GM23248 (cell line): ENCODE measurements around the gene SH2D1B. TPM values are rescaled to one million over a fixed set of nuclear protein-coding genes. Genes with fewer than 3 reads are reported as not detected.

Experiments used
- DNase-seq: peaks from one replicate; pipeline ENCODE4 v3.0.0-alpha.2; 2015
- H2AFZ ChIP-seq: fragments of 200-600 bp; sonication (generic); 2 replicates; pipeline ENCODE4 v1.6.1; 2016; ENCODE audit warnings: antibody characterized with exemption
- H3F3A ChIP-seq: fragments of 200-600 bp; sonication (generic); 2 replicates; pipeline ENCODE4 v1.6.1; 2016; ENCODE audit warnings: mild to moderate bottlenecking, antibody characterized with exemption, mixed run types; ENCODE audit not compliant: insufficient read depth
- H3K27ac ChIP-seq: fragments of 200-600 bp; sonication (generic); 2 replicates; pipeline ENCODE4 v1.5.1; 2016; ENCODE audit warnings: mild to moderate bottlenecking
- H3K27me3 ChIP-seq: fragments of 200-600 bp; sonication (generic); replicated peaks from 2 replicates; pipeline ENCODE4 v1.6.1; 2016; ENCODE audit warnings: mild to moderate bottlenecking; ENCODE audit not compliant: insufficient read depth
- H3K36me3 ChIP-seq: fragments of 200-600 bp; sonication (generic); 2 replicates; pipeline ENCODE4 v1.6.1; 2016; ENCODE audit warnings: low read depth, mild to moderate bottlenecking
- H3K4me1 ChIP-seq: fragments of 200-600 bp; sonication (generic); 2 replicates; pipeline ENCODE4 v1.6.1; 2016; ENCODE audit warnings: mild to moderate bottlenecking; ENCODE audit not compliant: insufficient read depth
- H3K4me2 ChIP-seq: fragments of 200-600 bp; sonication (generic); one replicate; pipeline ENCODE4 v1.6.1; 2016; ENCODE audit warnings: mild to moderate bottlenecking; ENCODE audit not compliant: unreplicated experiment
- H3K4me3 ChIP-seq: fragments of 200-600 bp; sonication (generic); 2 replicates; pipeline ENCODE4 v1.5.1; 2016; ENCODE audit warnings: mild to moderate bottlenecking
- H3K79me2 ChIP-seq: fragments of 200-600 bp; sonication (generic); 2 replicates; pipeline ENCODE4 v1.6.1; 2016; ENCODE audit warnings: mild to moderate bottlenecking; ENCODE audit not compliant: insufficient read depth
- H3K9ac ChIP-seq: fragments of 200-600 bp; sonication (generic); 2 replicates; pipeline ENCODE4 v1.6.1; 2016; ENCODE audit warnings: mild to moderate bottlenecking
- H3K9me2 ChIP-seq: fragments of 200-600 bp; sonication (generic); 2 replicates; pipeline ENCODE4 v1.6.1; 2016; ENCODE audit warnings: mixed run types, mild to moderate bottlenecking, moderate library complexity; ENCODE audit not compliant: insufficient read depth
- H3K9me3 ChIP-seq: fragments of 200-600 bp; sonication (generic); one replicate; pipeline ENCODE4 v1.6.1; 2017; ENCODE audit warnings: low read depth
- H4K20me1 ChIP-seq: fragments of 200-600 bp; sonication (generic); 2 replicates; pipeline ENCODE4 v1.6.0; 2016; ENCODE audit not compliant: insufficient read depth
- EZH2 ChIP-seq: fragments of 200-600 bp; sonication (generic); IDR thresholded peaks from 2 replicates; pipeline ENCODE4 v1.6.1; 2018; ENCODE audit warnings: antibody characterized with exemption, mild to moderate bottlenecking; ENCODE audit not compliant: insufficient read depth, poor library complexity, severe bottlenecking
- EZH2phosphoT487 ChIP-seq: fragments of 200-600 bp; sonication (generic); IDR thresholded peaks from 2 replicates; pipeline ENCODE4 v1.6.1; 2018; ENCODE audit warnings: antibody characterized with exemption, moderate library complexity, mild to moderate bottlenecking, low read depth; ENCODE audit not compliant: insufficient read depth
- WGBS, 2 experiments: methylation state at CpG; one replicate each; pipeline ENCODE4 v1.1.6; 2015 to 2017; ENCODE audit warnings: low lambda C conversion rate in 2 of 2, low coverage in 1 of 2; ENCODE audit errors: missing lambda C conversion rate in 2 of 2; 5-methylcytosine and 5-hydroxymethylcytosine counted together
- in situ Hi-C: fragments of 300-500 bp; cut with MboI; formaldehyde crosslinking; loops from 2 replicates; pipeline ENCODE4 v1.15.0; 2020
- polyA plus RNA-seq: library from polyadenylated mRNA; unstranded; fragments of >200 nt; fragmentation: Nextera tagmentation; extraction: Ambion mirVana; gene quantifications from 2 replicates; pipeline ENCODE4 v1.2.1, GENCODE V29; 2016
- total RNA-seq: library from RNA; depleted of rRNA; stranded (reverse); fragments of >200 nt; shearing (Covaris generic); gene quantifications from 2 replicates; pipeline ENCODE4 v1.2.3, GENCODE V29; 2014

The SH2D1B gene
- total and polyA plus RNA-seq, 2 experiments from 2014 or later = not detected

DNA sequence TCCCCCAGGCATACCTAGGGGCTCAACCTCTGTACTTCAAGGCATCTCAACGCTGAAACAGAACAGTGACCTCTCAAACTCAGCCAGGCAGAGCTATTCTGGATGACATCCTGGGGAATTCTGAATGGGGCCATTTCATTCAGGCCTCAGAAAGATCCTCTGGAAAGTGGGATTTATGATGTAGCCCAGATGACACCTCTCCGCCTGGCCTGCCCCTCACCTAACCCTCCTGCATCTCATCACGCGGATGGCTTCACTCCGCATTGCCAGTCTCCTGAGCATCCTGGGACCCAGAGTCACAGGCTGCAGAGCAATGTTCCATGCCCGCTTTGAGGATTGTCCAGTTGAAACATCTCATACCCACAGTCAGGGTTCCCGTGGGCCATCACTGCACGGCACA lies 36.5 kb downstream of the SH2D1B start:
- 84% methylated on average over 8 of the region's 8 CpGs for WGBS, 2 experiments
- H3K79me2 ChIP-seq = no peaks in the 10 kb centered on the region
- TF ChIP-seq EZH2phosphoT487 (no peak), EZH2 (no peak)
- H3K36me3 ChIP-seq = no peaks in the 10 kb centered on the region
- no peaks in the 10 kb centered on the region for H3K4me1 ChIP-seq
- H3K4me3 ChIP-seq = no peak overlapping the region
- no peaks in the 10 kb centered on the region for H3F3A ChIP-seq
- no peak overlapping the region for H3K4me2 ChIP-seq
- H3K9me3 ChIP-seq = no peaks in the 10 kb centered on the region
- no peak overlapping the region for H2AFZ ChIP-seq
- no peaks in the 10 kb centered on the region for H4K20me1 ChIP-seq
- no peaks in the 10 kb centered on the region for H3K27me3 ChIP-seq
- no peak overlapping the region for H3K27ac ChIP-seq
- no peak for DNase-seq
- no peak overlapping the region for H3K9ac ChIP-seq
- no peaks in the 10 kb centered on the region for H3K9me2 ChIP-seq
- in situ Hi-C loops = no loop called here

DNA sequence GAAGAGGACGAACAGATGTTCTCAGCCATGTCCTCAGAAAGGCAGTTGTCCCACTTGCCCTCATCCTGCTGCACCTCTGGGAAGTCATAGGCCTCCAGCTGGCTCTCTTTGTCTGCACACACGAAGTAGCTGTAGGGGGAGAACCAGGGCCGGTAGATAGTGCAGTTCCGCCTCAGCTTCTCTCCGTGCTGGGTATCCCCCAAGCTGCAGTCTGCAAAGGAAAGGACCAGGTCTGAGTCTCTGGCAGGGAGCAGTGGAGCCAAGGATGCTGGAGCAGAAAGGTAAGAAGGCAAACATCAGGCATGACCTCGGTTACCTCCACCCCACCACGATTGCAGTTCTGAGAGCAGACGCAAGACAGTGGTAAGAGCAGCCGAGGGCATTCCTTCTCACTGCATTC lies 37.5 kb downstream of the SH2D1B start:
- no peaks in the 10 kb centered on the region for H4K20me1 ChIP-seq
- H2AFZ ChIP-seq = no peak overlapping the region
- no peaks in the 10 kb centered on the region for H3F3A ChIP-seq
- 83 to 90% methylated on average over 9 of the region's 9 CpGs for WGBS, 2 experiments
- no peaks in the 10 kb centered on the region for H3K9me2 ChIP-seq
- H3K27ac ChIP-seq = no peak overlapping the region
- in situ Hi-C loops = loop anchor here (25.0 kb wide), 1 partner anchor 438 kb away; no protein-coding TSS in a partner anchor
- H3K4me2 ChIP-seq = no peak overlapping the region
- no peaks in the 10 kb centered on the region for H3K36me3 ChIP-seq
- no peaks in the 10 kb centered on the region for H3K79me2 ChIP-seq
- no peaks in the 10 kb centered on the region for H3K9me3 ChIP-seq
- H3K4me3 ChIP-seq = no peak overlapping the region
- no peaks in the 10 kb centered on the region for H3K27me3 ChIP-seq
- no peak for DNase-seq
- no peak for TF ChIP-seq EZH2phosphoT487
- no peak for TF ChIP-seq EZH2
- H3K9ac ChIP-seq = no peak overlapping the region
- H3K4me1 ChIP-seq = no peaks in the 10 kb centered on the region

DNA sequence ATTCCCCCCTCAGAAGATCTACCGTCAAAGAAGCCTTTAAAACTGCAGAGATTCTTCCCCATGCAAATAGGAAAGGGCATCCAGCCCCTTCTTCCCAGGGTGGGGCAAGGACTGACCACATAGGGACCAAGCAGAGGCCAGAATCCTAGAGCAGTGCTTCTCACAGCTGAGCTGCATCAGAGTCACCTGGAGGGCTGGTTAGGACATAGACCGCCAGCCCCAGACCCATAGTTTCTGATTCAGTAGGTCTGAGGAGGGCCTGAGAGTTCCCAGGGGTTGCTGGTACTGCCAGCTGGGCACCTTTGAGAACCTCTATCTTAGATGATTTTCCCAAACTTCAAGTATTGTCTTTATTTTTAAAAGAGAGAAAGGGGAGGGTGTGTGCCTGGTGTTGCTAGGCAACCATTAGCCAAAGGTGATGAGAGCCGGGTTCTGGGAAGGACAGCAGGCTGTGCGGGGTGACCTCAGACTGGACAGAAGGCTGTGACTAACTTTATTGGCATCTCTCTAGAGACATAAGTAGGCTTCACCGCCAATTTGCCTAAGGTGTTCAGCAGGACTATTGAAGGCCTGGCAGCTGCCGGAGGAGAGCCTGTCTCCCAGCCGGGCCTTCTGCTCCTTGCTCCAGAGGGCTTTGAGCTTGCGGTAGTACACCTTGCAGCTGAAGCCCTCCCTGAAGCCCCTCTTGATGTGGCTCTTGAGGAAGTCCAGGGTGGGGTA lies 38.2 kb downstream of the SH2D1B start:
- no peaks in the 10 kb centered on the region for H3K36me3 ChIP-seq
- in situ Hi-C loops = loop anchor here (25.0 kb wide), 1 partner anchor 439 kb away; no protein-coding TSS in a partner anchor
- no peak overlapping the region for H3K9ac ChIP-seq

DNA sequence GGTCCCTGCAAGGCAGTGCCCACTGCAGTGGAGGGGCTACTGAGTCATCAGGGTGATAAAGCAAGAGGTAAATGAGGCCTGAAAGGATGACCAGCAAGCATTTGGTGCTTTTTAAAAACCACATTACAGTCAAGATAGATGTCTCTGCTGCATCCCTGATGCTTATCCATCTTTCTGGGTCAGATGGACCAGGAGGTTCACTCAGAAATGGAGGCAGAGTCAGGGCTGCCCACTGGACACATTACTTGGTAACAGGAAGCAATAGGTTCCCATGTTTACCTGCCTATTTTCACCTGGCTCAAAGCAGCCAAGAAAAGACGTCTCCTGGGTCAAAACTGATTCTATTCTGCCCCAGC lies 38.9 kb downstream of the SH2D1B start:
- Histone ChIP-seq H3K9me2 (no peaks in the 10 kb centered on the region), H4K20me1 (no peaks in the 10 kb centered on the region), H2AFZ (no peak overlapping the region), H3K36me3 (no peaks in the 10 kb centered on the region), H3F3A (no peaks in the 10 kb centered on the region), H3K79me2 (no peaks in the 10 kb centered on the region), H3K9me3 (no peaks in the 10 kb centered on the region), H3K4me1 (no peaks in the 10 kb centered on the region), H3K9ac (no peak overlapping the region), H3K4me2 (no peak overlapping the region), H3K27ac (no peak overlapping the region), H3K27me3 (no peaks in the 10 kb centered on the region), H3K4me3 (no peak overlapping the region)
- no peak for DNase-seq
- no peak for TF ChIP-seq EZH2
- 65% methylated on average over 1 of the region's 1 CpG for WGBS, 2 experiments
- in situ Hi-C loops = loop anchor here (25.0 kb wide), 1 partner anchor 439 kb away; no protein-coding TSS in a partner anchor

More for the DNA sequence above, 38.2 kb downstream of the SH2D1B start:
- no peaks in the 10 kb centered on the region for H3K9me3 ChIP-seq
- peak; percentile 75 for DNase-seq
- H3K79me2 ChIP-seq = no peaks in the 10 kb centered on the region
- no peaks in the 10 kb centered on the region for H3K27me3 ChIP-seq
- H2AFZ ChIP-seq = no peak overlapping the region
- WGBS, 2 experiments = 59 to 63% methylated on average over 8 of the region's 8 CpGs
- no peak overlapping the region for H3K4me2 ChIP-seq
- H3K4me1 ChIP-seq = no peaks in the 10 kb centered on the region
- no peaks in the 10 kb centered on the region for H3F3A ChIP-seq
- no peak overlapping the region for H3K27ac ChIP-seq
- H4K20me1 ChIP-seq = no peaks in the 10 kb centered on the region
- H3K4me3 ChIP-seq = no peak overlapping the region
- H3K9me2 ChIP-seq = no peaks in the 10 kb centered on the region
- TF ChIP-seq EZH2phosphoT487 (no peak), EZH2 (no peak)
